Superior temporal gyrus (tissue), 1 donor: Measurements from ENCODE around the gene TRIM26.
"Not testable (repeated sequence)": the region's sequence is repeated elsewhere in the genome, so short reads cannot be mapped to it uniquely, and the experiment has no call there.

Experiments
- DNase-seq: peaks from one replicate; pipeline ENCODE4 v3.0.0-alpha.2; 2016; ENCODE audit errors: extremely low spot score

The TRIM26 gene

GRCh38 chr6:30212865-30213666, at the start of gene TRIM26:
TSS of gene TRIM26 (minus strand) at chr6:30213406. CDS start at chr6:30199103, 14,303 bp downstream.
- DNase-seq = peak; percentile 99

- DNase-seq = no peak
These were observed 46.9 kb upstream of the TRIM26 start for GRCh38 chr6:30260036-30260504.

- peak; percentile 92 for DNase-seq
These were observed 46.2 kb upstream of the TRIM26 start for GRCh38 chr6:30259140-30260035.

GRCh38 chr6:30258204-30258603, 45.0 kb upstream of the TRIM26 start:
- no peak for DNase-seq

- not testable (repeated sequence) for DNase-seq
These were observed 39.2 kb upstream of the TRIM26 start for GRCh38 chr6:30252417-30252816.

- no peak for DNase-seq
These were observed 31.4 kb upstream of the TRIM26 start for GRCh38 chr6:30244560-30244959.

- DNase-seq = no peak
These were observed 25.1 kb upstream of the TRIM26 start for GRCh38 chr6:30238178-30238795.

GRCh38 chr6:30234356-30234755, 21.1 kb upstream of the TRIM26 start:
- DNase-seq = peak; percentile 39

GRCh38 chr6:30231067-30231466, 17.9 kb upstream of the TRIM26 start:
- DNase-seq = no peak

GRCh38 chr6:30227763-30228487, 14.7 kb upstream of the TRIM26 start:
- no peak for DNase-seq

GRCh38 chr6:30227242-30227722, 14.1 kb upstream of the TRIM26 start:
- no peak for DNase-seq

- DNase-seq = no peak
These were observed 10.1 kb upstream of the TRIM26 start for GRCh38 chr6:30223339-30223738.

- DNase-seq = not testable (repeated sequence)
These were observed 8.8 kb upstream of the TRIM26 start for GRCh38 chr6:30221956-30222355.

- DNase-seq = not testable (repeated sequence)
These were observed 8.2 kb upstream of the TRIM26 start for GRCh38 chr6:30221395-30221794.

- peak; percentile 85 for DNase-seq
These were observed 6.0 kb upstream of the TRIM26 start for GRCh38 chr6:30219244-30219643.

GRCh38 chr6:30216096-30216495, 2.9 kb upstream of the TRIM26 start:
- no peak for DNase-seq

- DNase-seq = no peak
These were observed 1.4 kb upstream of the TRIM26 start for GRCh38 chr6:30214657-30214982.

- DNase-seq = peak; percentile 76
These were observed 901 bp upstream of the TRIM26 start for GRCh38 chr6:30213957-30214656.

GRCh38 chr6:30213667-30213956, 406 bp upstream of the TRIM26 start:
- no peak for DNase-seq

- no peak for DNase-seq
These were observed 1.3 kb downstream of the TRIM26 start for GRCh38 chr6:30211899-30212298.

GRCh38 chr6:30211306-30211705, 1.9 kb downstream of the TRIM26 start:
- no peak for DNase-seq
